GM12878 (cell line): ENCODE measurements around the gene ADAMTS2. TPM values are rescaled to one million over a fixed set of nuclear protein-coding genes. Genes with fewer than 3 reads are reported as not detected.

ENCODE experiments used
- ATAC-seq: fragments of 200-7000 bp; cut with Tn5 transposase; 3 replicates; pipeline ENCODE4 v1.9.1; 2020; ENCODE audit warnings: mild to moderate bottlenecking, moderate library complexity
- BruUV-seq: library from RNA; stranded (reverse); fragments of 400-500 nt; replicated peaks from 2 replicates; lab custom pipeline; 2021; lab: Mats Ljungman, UMichigan
- CTCF ChIA-PET: fragments of 300-600 bp; sonication (Branson Sonifier 250); formaldehyde crosslinking; extraction: SDS; loops from one replicate; lab custom pipeline; 2021; ENCODE audit warnings: inconsistent platforms; lab: Yijun Ruan, JAX
- POLR2A ChIA-PET: fragments of 350-600 bp; formaldehyde crosslinking; extraction: SDS; loops from one replicate; lab custom pipeline; 2021; ENCODE audit warnings: inconsistent platforms; lab: Charles Lee
- RAD21 ChIA-PET: fragments of 300-600 bp; sonication (Branson Sonifier 250); formaldehyde crosslinking; loops from one replicate; lab custom pipeline; 2023; ENCODE audit warnings: antibody characterized with exemption; ENCODE audit not compliant: unreplicated experiment; lab: Charles Lee
- SMC1A ChIA-PET: fragments of 300-600 bp; sonication (Branson Sonifier 250); formaldehyde crosslinking; loops from one replicate; lab custom pipeline; 2023; ENCODE audit not compliant: unreplicated experiment, uncharacterized antibody; lab: Charles Lee
- DNase-seq: peaks from one replicate; pipeline ENCODE4 v3.0.0-alpha.2; 2011; ENCODE audit warnings: low read depth, low spot score
- FAIRE-seq: peaks from 3 replicates; lab custom pipeline; 2011; peaks lifted over from hg19 to GRCh38; lab: Jason Lieb, UNC
- H2AFZ ChIP-seq: 2 replicates; pipeline ENCODE4 v1.6.0; 2011; ENCODE audit warnings: low read depth, low read length, control low read depth; ENCODE audit not compliant: control insufficient read depth
- H3K27ac ChIP-seq: 2 replicates; pipeline ENCODE4 v1.5.1; 2011; ENCODE audit warnings: control low read depth; ENCODE audit not compliant: control insufficient read depth, insufficient read depth
- H3K27me3 ChIP-seq, 2 experiments: replicated peaks in 1 of 2; 2 replicates each; pipeline versions ENCODE4 v1.6.0 to v1.6.1; 2011; ENCODE audit warnings: low read length in 1 of 2; ENCODE audit not compliant: control insufficient read depth in 2 of 2, insufficient read depth in 2 of 2
- H3K36me3 ChIP-seq, 2 experiments: 2 replicates each; pipeline ENCODE4 v1.5.1; 2011; ENCODE audit warnings: low read length in 1 of 2; ENCODE audit not compliant: control insufficient read depth in 2 of 2, insufficient read depth in 2 of 2
- H3K4me1 ChIP-seq: 2 replicates; pipeline ENCODE4 v1.6.1; 2011; ENCODE audit warnings: mild to moderate bottlenecking, low read length, moderate library complexity, mixed read lengths; ENCODE audit not compliant: control insufficient read depth, insufficient read depth
- H3K4me2 ChIP-seq: 2 replicates; pipeline ENCODE4 v1.6.0; 2011; ENCODE audit warnings: control low read depth; ENCODE audit not compliant: control insufficient read depth, insufficient read depth
- H3K4me3 ChIP-seq: fragments of 200-600 bp; sonication (generic); 2 replicates; pipeline ENCODE4 v1.5.1; 2016
- H3K79me2 ChIP-seq: 2 replicates; pipeline ENCODE4 v1.6.0; 2011; ENCODE audit warnings: low read length; ENCODE audit not compliant: control insufficient read depth, insufficient read depth
- H3K9ac ChIP-seq: 2 replicates; pipeline ENCODE4 v1.8.0; 2011; ENCODE audit warnings: low read length, control low read depth, mixed read lengths; ENCODE audit not compliant: control insufficient read depth, insufficient read depth
- H3K9me3 ChIP-seq: replicated peaks from 3 replicates; pipeline ENCODE4 v1.5.1; 2011; ENCODE audit warnings: mild to moderate bottlenecking, low read length; ENCODE audit not compliant: control insufficient read depth, insufficient read depth
- H4K20me1 ChIP-seq: 2 replicates; pipeline ENCODE4 v1.6.0; 2011; ENCODE audit not compliant: control insufficient read depth, insufficient read depth
- ATF7 ChIP-seq: fragments of 450-650 bp; IDR thresholded peaks from 2 replicates; pipeline ENCODE4 v1.6.1; 2016; ENCODE audit warnings: low read depth, mild to moderate bottlenecking
- CHD1 ChIP-seq: IDR thresholded peaks from 2 replicates; pipeline ENCODE4 v1.6.1; 2012; ENCODE audit warnings: low read depth, low read length, improper control_type of control experiment
- CHD2 ChIP-seq: IDR thresholded peaks from 2 replicates; pipeline ENCODE4 v1.6.1; 2011; ENCODE audit warnings: low read depth, low read length, improper control_type of control experiment, borderline replicate concordance
- CHD4 ChIP-seq: fragments of 200-600 bp; sonication (generic); IDR thresholded peaks from 2 replicates; pipeline ENCODE4 v1.6.1; 2016; ENCODE audit warnings: mild to moderate bottlenecking
- ELK1 ChIP-seq: IDR thresholded peaks from 2 replicates; pipeline ENCODE4 v1.6.1; 2012; ENCODE audit warnings: low read depth, low read length, improper control_type of control experiment
- GATAD2B ChIP-seq: fragments of 450-650 bp; conservative IDR thresholded peaks from 2 replicates; pipeline ENCODE4 v1.6.1; 2017; ENCODE audit warnings: low read depth, mild to moderate bottlenecking, moderate library complexity
- IRF4 ChIP-seq: IDR thresholded peaks from 2 replicates; pipeline ENCODE4 v1.6.1; 2011; ENCODE audit warnings: low read depth, low read length
- LARP7 ChIP-seq: fragments of 450-650 bp; IDR thresholded peaks from 2 replicates; pipeline ENCODE4 v1.6.1; 2017; ENCODE audit warnings: mild to moderate bottlenecking
- MYB ChIP-seq: fragments of 150-350 bp; IDR thresholded peaks from 2 replicates; pipeline ENCODE4 v1.6.1; 2014; ENCODE audit warnings: mild to moderate bottlenecking, low read depth, low read length, borderline replicate concordance
- NFIC ChIP-seq: IDR thresholded peaks from 2 replicates; pipeline ENCODE4 v1.6.1; 2012; ENCODE audit warnings: low read depth, mild to moderate bottlenecking, inconsistent platforms, low read length, moderate library complexity
- POU2F2 ChIP-seq: IDR thresholded peaks from 3 replicates; pipeline ENCODE4 v1.6.1; 2011; ENCODE audit warnings: low read depth, mild to moderate bottlenecking, low read length, borderline replicate concordance
- SRF ChIP-seq, 2 experiments: IDR thresholded peaks; 2 replicates each; pipeline ENCODE4 v1.6.1; 2011; ENCODE audit warnings: low read depth in 2 of 2, low read length in 2 of 2, mild to moderate bottlenecking in 1 of 2, moderate library complexity in 1 of 2
- SUPT20H ChIP-seq: IDR thresholded peaks from 2 replicates; pipeline ENCODE4 v1.6.1; 2011; ENCODE audit warnings: low read depth, mild to moderate bottlenecking, low read length, moderate library complexity, borderline replicate concordance; ENCODE audit not compliant: control insufficient read depth
- TAF1 ChIP-seq: IDR thresholded peaks from 2 replicates; pipeline ENCODE4 v1.6.1; 2011; ENCODE audit warnings: mild to moderate bottlenecking, low read depth, low read length, borderline replicate concordance
- TCF12 ChIP-seq: IDR thresholded peaks from 2 replicates; pipeline ENCODE4 v1.6.1; 2011; ENCODE audit warnings: low read depth, mild to moderate bottlenecking, low read length
- TCF3 ChIP-seq: IDR thresholded peaks from 2 replicates; pipeline ENCODE4 v1.6.1; 2012; ENCODE audit warnings: low read depth, mild to moderate bottlenecking, low read length, borderline replicate concordance; ENCODE audit not compliant: insufficient read depth
- ZNF207 ChIP-seq: fragments of 450-650 bp; IDR thresholded peaks from 2 replicates; pipeline ENCODE4 v1.6.1; 2014; ENCODE audit warnings: antibody characterized with exemption, mild to moderate bottlenecking, borderline replicate concordance
- ZNF24 ChIP-seq: fragments of 450-650 bp; IDR thresholded peaks from 2 replicates; pipeline ENCODE4 v1.6.1; 2017; ENCODE audit warnings: antibody characterized with exemption, mild to moderate bottlenecking
- WGBS: methylation state at CpG from one replicate; pipeline ENCODE4 v1.1.6; 2016; ENCODE audit warnings: low lambda C conversion rate; ENCODE audit not compliant: insufficient replicate concordance, insufficient coverage; ENCODE audit errors: missing lambda C conversion rate; 5-methylcytosine and 5-hydroxymethylcytosine counted together
- in situ Hi-C: fragments of 300-500 bp; cut with MboI; formaldehyde crosslinking; loops from 9 replicates; pipeline ENCODE4 v1.14.3; 2018; ENCODE audit warnings: mixed read lengths
- intact Hi-C: fragments of 100-400 bp; cut with micrococcal nuclease; formaldehyde crosslinking; loops from one replicate; pipeline ENCODE4 v1.14.2; 2022; ENCODE audit not compliant: unreplicated experiment
- polyA plus RNA-seq, 11 experiments: library from polyadenylated mRNA; depleted of rRNA in 4 of 11; unstranded in 6 of 11; stranded (reverse) in 5 of 11; fragments of >200 nt; fragmentation: Nextera tagmentation in 4 of 11; fragmentation: Illumina TruSeq in 1 of 11; extraction: Ambion mirVana in 4 of 11; extraction: Trizol in 1 of 11; gene quantifications; 1 replicate in 1 of 11; 2 replicates in 10 of 11; pipeline versions ENCODE4 v1.2.1 to v1.2.3, GENCODE V29; 2011 to 2016; ENCODE audit warnings: inconsistent platforms in 2 of 11, missing spikeins in 2 of 11, low read depth in 1 of 11
- total RNA-seq, 4 experiments: library from RNA; depleted of rRNA in 3 of 4; stranded (reverse); fragments of >200 nt in 3 of 4; fragmentation: Illumina TruSeq in 1 of 4; extraction: Trizol in 1 of 4; gene quantifications; 2 replicates each; pipeline versions ENCODE4 v1.2.1 to v1.2.3, GENCODE V29; 2013 to 2021
- TF ChIP-seq, protein P1 (sequence below): IDR thresholded peaks from 2 replicates; pipeline ENCODE4 v1.6.1; 2012; ENCODE audit warnings: low read depth, low read length, improper control_type of control experiment

Gene ADAMTS2
- total and polyA plus RNA-seq, 10 of the 15 experiments (the other 5 are each of a cell fraction or from before 2014, with no cell fraction given) = 0.03 to 0.05 TPM; not detected in 8

- CTCF ChIA-PET = no interaction called here
- Histone ChIP-seq H3K27me3 (no peaks in the 10 kb centered on the region), H3K4me2 (no peak overlapping the region), H3K4me3 (no peak overlapping the region), H3K27ac (no peak overlapping the region), H3K36me3 (no peaks in the 10 kb centered on the region), H4K20me1 (no peaks in the 10 kb centered on the region), H3K4me1 (no peaks in the 10 kb centered on the region), H3K9ac (no peak overlapping the region), H2AFZ (no peak overlapping the region), H3K9me3 (no peaks in the 10 kb centered on the region; the same call in 2 of the 3 replicates), H3K79me2 (no peaks in the 10 kb centered on the region)
- POLR2A ChIA-PET = no interaction called here
- TF ChIP-seq ATF7 (no peak), LARP7 (no peak), ELK1 (no peak), TCF12 (no peak), SUPT20H (no peak), TAF1 (no peak), GATAD2B (no peak), MYB (no peak), IRF4 (no peak), CHD2 (no peak), NFIC (no peak), ZNF24 (no peak), SRF (IDR thresholded peaks at IDR 0.05; ENCODE audit: low read depth in 2 of 2, low read length in 2 of 2) (no peak), CHD1 (no peak), TCF3 (no peak), ZNF207 (no peak), CHD4 (no peak), POU2F2 (no peak)
- TF ChIP-seq, protein P1, sequence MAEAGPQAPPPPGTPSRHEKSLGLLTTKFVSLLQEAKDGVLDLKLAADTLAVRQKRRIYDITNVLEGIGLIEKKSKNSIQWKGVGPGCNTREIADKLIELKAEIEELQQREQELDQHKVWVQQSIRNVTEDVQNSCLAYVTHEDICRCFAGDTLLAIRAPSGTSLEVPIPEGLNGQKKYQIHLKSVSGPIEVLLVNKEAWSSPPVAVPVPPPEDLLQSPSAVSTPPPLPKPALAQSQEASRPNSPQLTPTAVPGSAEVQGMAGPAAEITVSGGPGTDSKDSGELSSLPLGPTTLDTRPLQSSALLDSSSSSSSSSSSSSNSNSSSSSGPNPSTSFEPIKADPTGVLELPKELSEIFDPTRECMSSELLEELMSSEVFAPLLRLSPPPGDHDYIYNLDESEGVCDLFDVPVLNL = no peak
- FAIRE-seq (no peak), ATAC-seq (no peak), DNase-seq (no peak)
- BruUV-seq = no TSS peak
- intact Hi-C loops (no loop called here), in situ Hi-C loops (no loop called here)
- 53% methylated on average over 13 of the region's 13 CpGs for WGBS
- SMC1A ChIA-PET = no interaction called here
- RAD21 ChIA-PET = no interaction called here
Measured at GRCh38 chr5:179113143-179113530, 232.1 kb downstream of the ADAMTS2 start.
